ENCODE data around the gene STARD3.

STARD3 gene

DNA sequence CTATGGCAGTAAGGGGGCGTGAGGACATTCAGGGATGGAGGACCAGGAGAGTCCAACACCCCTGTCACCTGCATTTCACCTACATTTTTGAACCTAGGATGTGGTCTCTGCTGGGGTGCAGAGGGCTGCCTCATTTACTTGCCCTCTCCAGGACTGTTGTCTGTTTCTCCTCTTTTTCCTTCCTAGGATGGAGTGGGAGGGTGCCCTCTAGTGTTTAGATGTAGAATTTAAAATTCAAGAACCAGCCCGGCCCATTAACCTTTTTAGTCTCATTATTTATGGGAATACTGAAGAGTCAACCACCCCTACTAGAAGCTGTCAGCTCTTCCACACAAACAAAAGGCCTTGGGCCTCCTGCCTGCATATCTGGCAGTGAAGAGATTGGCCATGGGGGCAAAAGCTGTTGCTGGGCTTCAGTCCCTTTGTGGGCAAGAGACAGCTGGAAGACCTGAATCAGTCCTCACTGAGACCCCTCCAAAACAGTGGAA is 2.5 kb upstream of the STARD3 start:
- H4K20me1 ChIP-seq (ENCODE audit: insufficient read depth), result no peaks in the 10 kb centered on the region
- peaks cover 19% of the 10 kb centered on the region; the same call in 1 of the 2 replicates for H3K79me2 ChIP-seq (ENCODE audit: insufficient read depth, low read depth)
- no peak overlapping the region for H3K4me3 ChIP-seq (IDR thresholded peaks at IDR 0.05; ENCODE audit: insufficient read depth, low read depth, low read length)
- H3K27ac ChIP-seq, result no peak overlapping the region
- H3K4me1 ChIP-seq (ENCODE audit: low read depth, poor library complexity, severe bottlenecking), result peaks cover 38% of the 10 kb centered on the region
- peaks cover 4% of the 10 kb centered on the region; the same call in 1 of the 2 replicates for H3K27me3 ChIP-seq (ENCODE audit: insufficient read depth, low read depth)
- 0 out of 2 replicates have a peak overlapping the region, but pooled peaks have one; percentile 5 for H2AFZ ChIP-seq (ENCODE audit: low read depth)
- no peaks in the 10 kb centered on the region for H3K36me3 ChIP-seq (ENCODE audit: insufficient read depth)
- H3K9ac ChIP-seq, result no peak overlapping the region
- H3K4me2 ChIP-seq, result no peak overlapping the region; the same call in 1 of the 2 replicates
- TF ChIP-seq, protein P1, sequence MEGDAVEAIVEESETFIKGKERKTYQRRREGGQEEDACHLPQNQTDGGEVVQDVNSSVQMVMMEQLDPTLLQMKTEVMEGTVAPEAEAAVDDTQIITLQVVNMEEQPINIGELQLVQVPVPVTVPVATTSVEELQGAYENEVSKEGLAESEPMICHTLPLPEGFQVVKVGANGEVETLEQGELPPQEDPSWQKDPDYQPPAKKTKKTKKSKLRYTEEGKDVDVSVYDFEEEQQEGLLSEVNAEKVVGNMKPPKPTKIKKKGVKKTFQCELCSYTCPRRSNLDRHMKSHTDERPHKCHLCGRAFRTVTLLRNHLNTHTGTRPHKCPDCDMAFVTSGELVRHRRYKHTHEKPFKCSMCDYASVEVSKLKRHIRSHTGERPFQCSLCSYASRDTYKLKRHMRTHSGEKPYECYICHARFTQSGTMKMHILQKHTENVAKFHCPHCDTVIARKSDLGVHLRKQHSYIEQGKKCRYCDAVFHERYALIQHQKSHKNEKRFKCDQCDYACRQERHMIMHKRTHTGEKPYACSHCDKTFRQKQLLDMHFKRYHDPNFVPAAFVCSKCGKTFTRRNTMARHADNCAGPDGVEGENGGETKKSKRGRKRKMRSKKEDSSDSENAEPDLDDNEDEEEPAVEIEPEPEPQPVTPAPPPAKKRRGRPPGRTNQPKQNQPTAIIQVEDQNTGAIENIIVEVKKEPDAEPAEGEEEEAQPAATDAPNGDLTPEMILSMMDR (conservative IDR thresholded peaks at IDR 0.05; ENCODE audit: low read depth, low read length), result peak; percentile 99

DNA sequence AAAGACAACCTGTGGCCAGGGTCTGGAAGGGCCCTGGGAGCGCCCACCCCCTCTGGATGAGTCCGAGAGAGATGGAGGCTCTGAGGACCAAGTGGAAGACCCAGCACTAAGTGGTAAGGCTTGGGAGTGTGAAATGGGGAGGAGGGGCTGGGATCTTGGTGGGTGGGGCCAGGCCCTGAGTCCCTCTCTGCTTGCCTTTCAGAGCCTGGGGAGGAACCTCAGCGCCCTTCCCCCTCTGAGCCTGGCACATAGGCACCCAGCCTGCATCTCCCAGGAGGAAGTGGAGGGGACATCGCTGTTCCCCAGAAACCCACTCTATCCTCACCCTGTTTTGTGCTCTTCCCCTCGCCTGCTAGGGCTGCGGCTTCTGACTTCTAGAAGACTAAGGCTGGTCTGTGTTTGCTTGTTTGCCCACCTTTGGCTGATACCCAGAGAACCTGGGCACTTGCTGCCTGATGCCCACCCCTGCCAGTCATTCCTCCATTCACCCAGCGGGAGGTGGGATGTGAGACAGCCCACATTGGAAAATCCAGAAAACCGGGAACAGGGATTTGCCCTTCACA is 1.2 kb upstream of the STARD3 start:
- H2AFZ ChIP-seq (ENCODE audit: low read depth), result no peak overlapping the region; the same call in 1 of the 2 replicates
- H3K4me2 ChIP-seq, result peak overlapping the region; percentile 100; the same call in 1 of the 2 replicates
- no peak overlapping the region for H3K27ac ChIP-seq
- no peaks in the 10 kb centered on the region for H3K27me3 ChIP-seq (ENCODE audit: insufficient read depth, low read depth)
- TF ChIP-seq, protein P1 (conservative IDR thresholded peaks at IDR 0.05; ENCODE audit: low read depth, low read length), result no peak
- peaks cover 20% of the 10 kb centered on the region; the same call in 1 of the 2 replicates for H3K79me2 ChIP-seq (ENCODE audit: insufficient read depth, low read depth)
- peaks cover 44% of the 10 kb centered on the region for H3K4me1 ChIP-seq (ENCODE audit: low read depth, poor library complexity, severe bottlenecking)
- no peaks in the 10 kb centered on the region for H3K36me3 ChIP-seq (ENCODE audit: insufficient read depth)
- H4K20me1 ChIP-seq (ENCODE audit: insufficient read depth), result no peaks in the 10 kb centered on the region
- H3K9ac ChIP-seq, result no peak overlapping the region; the same call in 1 of the 2 replicates
- H3K4me3 ChIP-seq (IDR thresholded peaks at IDR 0.05; ENCODE audit: insufficient read depth, low read depth, low read length), result no peak overlapping the region

GRCh38 chr17:39636587-39636926 is 387 bp upstream of the STARD3 start:
- Histone ChIP-seq H3K9ac (peak overlapping the region; percentile 79; the same call in 1 of the 2 replicates), H3K4me1 (ENCODE audit: low read depth, poor library complexity, severe bottlenecking) (peaks cover 44% of the 10 kb centered on the region), H3K4me2 (peak overlapping the region; percentile 100), H2AFZ (ENCODE audit: low read depth) (peak overlapping the region; percentile 80), H3K27ac (peak overlapping the region; percentile 57), H3K27me3 (ENCODE audit: insufficient read depth, low read depth) (no peaks in the 10 kb centered on the region), H4K20me1 (ENCODE audit: insufficient read depth) (no peaks in the 10 kb centered on the region), H3K79me2 (ENCODE audit: insufficient read depth, low read depth) (peaks cover 20% of the 10 kb centered on the region; the same call in 1 of the 2 replicates), H3K36me3 (ENCODE audit: insufficient read depth) (no peaks in the 10 kb centered on the region), H3K4me3 (IDR thresholded peaks at IDR 0.05; ENCODE audit: insufficient read depth, low read depth, low read length) (peak overlapping the region; percentile 2)
- TF ChIP-seq, protein P1 (conservative IDR thresholded peaks at IDR 0.05; ENCODE audit: low read depth, low read length), result no peak

DNA sequence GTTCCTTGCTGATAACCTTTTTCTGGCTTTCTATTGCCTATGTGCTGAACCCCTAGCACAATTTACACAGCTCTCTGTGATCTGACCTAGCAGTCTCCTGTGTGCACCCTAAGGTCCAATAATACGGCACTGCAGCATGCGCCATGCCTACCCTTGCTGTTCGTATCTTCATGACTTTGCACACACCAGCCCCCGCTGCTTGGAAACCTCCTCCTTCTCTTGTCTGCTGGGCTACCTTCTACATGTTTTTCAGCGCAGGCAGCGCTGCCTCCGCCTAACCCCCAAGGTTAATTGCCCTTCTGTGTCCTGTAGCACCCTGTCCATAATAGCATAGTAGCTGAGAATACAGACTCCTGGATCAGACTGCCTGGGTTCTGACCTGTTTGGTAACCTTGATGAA is 1.4 kb downstream of the STARD3 start:
- H3K27ac ChIP-seq, result no peak overlapping the region; the same call in 1 of the 2 replicates
- H3K4me1 ChIP-seq (ENCODE audit: low read depth, poor library complexity, severe bottlenecking), result peaks cover 44% of the 10 kb centered on the region
- H4K20me1 ChIP-seq (ENCODE audit: insufficient read depth), result no peaks in the 10 kb centered on the region
- H3K9ac ChIP-seq, result peak overlapping the region; percentile 79; the same call in 1 of the 2 replicates
- peak overlapping the region; percentile 64 for H3K4me3 ChIP-seq (IDR thresholded peaks at IDR 0.05; ENCODE audit: insufficient read depth, low read depth, low read length)
- peak overlapping the region; percentile 100; the same call in 1 of the 2 replicates for H3K4me2 ChIP-seq
- no peaks in the 10 kb centered on the region for H3K36me3 ChIP-seq (ENCODE audit: insufficient read depth)
- TF ChIP-seq, protein P1 (conservative IDR thresholded peaks at IDR 0.05; ENCODE audit: low read depth, low read length), result no peak
- H3K27me3 ChIP-seq (ENCODE audit: insufficient read depth, low read depth), result no peaks in the 10 kb centered on the region
- peaks cover 20% of the 10 kb centered on the region; the same call in 1 of the 2 replicates for H3K79me2 ChIP-seq (ENCODE audit: insufficient read depth, low read depth)
- H2AFZ ChIP-seq (ENCODE audit: low read depth), result no peak overlapping the region
